ENCODE results near the gene NAA35.
A peak's percentile ranks its signal among the peaks of the same experiment; 100 is the strongest.

NAA35 gene

GRCh38 chr9:85900504-85901201 is 40.3 kb upstream of the NAA35 start:
- peak; percentile 51 for DNase-seq
- H3K36me3 ChIP-seq, result no peaks in the 10 kb centered on the region
- H3K27ac ChIP-seq, result no peak overlapping the region
- no peaks in the 10 kb centered on the region for H3K27me3 ChIP-seq (ENCODE audit: insufficient read depth, low read depth, severe bottlenecking)
- H3K4me3 ChIP-seq (ENCODE audit: low read depth, low read length), result no peak overlapping the region
- no peaks in the 10 kb centered on the region for H3K9me3 ChIP-seq (ENCODE audit: severe bottlenecking)
- TF ChIP-seq CTCF (IDR thresholded peaks at IDR 0.05; ENCODE audit: low read depth, low read length), result peak; percentile 80

GRCh38 chr9:85904975-85905374 is 36.0 kb upstream of the NAA35 start:
- H3K9me3 ChIP-seq (ENCODE audit: severe bottlenecking), result no peaks in the 10 kb centered on the region
- TF ChIP-seq CTCF (IDR thresholded peaks at IDR 0.05; ENCODE audit: low read depth, low read length), result no peak
- H3K27ac ChIP-seq, result no peak overlapping the region
- DNase-seq, result no peak
- H3K4me3 ChIP-seq (ENCODE audit: low read depth, low read length), result no peak overlapping the region
- H3K36me3 ChIP-seq, result no peaks in the 10 kb centered on the region
- no peaks in the 10 kb centered on the region for H3K27me3 ChIP-seq (ENCODE audit: insufficient read depth, low read depth, severe bottlenecking)

GRCh38 chr9:85905957-85906356 is 35.0 kb upstream of the NAA35 start:
- Histone ChIP-seq H3K4me3 (ENCODE audit: low read depth, low read length) (no peak overlapping the region), H3K27me3 (ENCODE audit: insufficient read depth, low read depth, severe bottlenecking) (no peaks in the 10 kb centered on the region), H3K36me3 (no peaks in the 10 kb centered on the region), H3K27ac (no peak overlapping the region), H3K9me3 (ENCODE audit: severe bottlenecking) (no peaks in the 10 kb centered on the region)
- TF ChIP-seq CTCF (IDR thresholded peaks at IDR 0.05; ENCODE audit: low read depth, low read length), result no peak
- DNase-seq, result no peak

GRCh38 chr9:85909390-85909789 is 31.6 kb upstream of the NAA35 start:
- Histone ChIP-seq H3K36me3 (no peaks in the 10 kb centered on the region), H3K27ac (no peak overlapping the region), H3K27me3 (ENCODE audit: insufficient read depth, low read depth, severe bottlenecking) (no peaks in the 10 kb centered on the region), H3K9me3 (ENCODE audit: severe bottlenecking) (no peaks in the 10 kb centered on the region), H3K4me3 (ENCODE audit: low read depth, low read length) (no peak overlapping the region)
- no peak for TF ChIP-seq CTCF (IDR thresholded peaks at IDR 0.05; ENCODE audit: low read depth, low read length)
- DNase-seq, result no peak

GRCh38 chr9:85914108-85914507 is 26.8 kb upstream of the NAA35 start:
- no peak for TF ChIP-seq CTCF (IDR thresholded peaks at IDR 0.05; ENCODE audit: low read depth, low read length)
- Histone ChIP-seq H3K36me3 (no peaks in the 10 kb centered on the region), H3K9me3 (ENCODE audit: severe bottlenecking) (no peaks in the 10 kb centered on the region), H3K27ac (no peak overlapping the region), H3K27me3 (ENCODE audit: insufficient read depth, low read depth, severe bottlenecking) (no peaks in the 10 kb centered on the region), H3K4me3 (ENCODE audit: low read depth, low read length) (no peak overlapping the region)
- DNase-seq, result no peak

- no peak for TF ChIP-seq CTCF (IDR thresholded peaks at IDR 0.05; ENCODE audit: low read depth, low read length)
- no peaks in the 10 kb centered on the region for H3K36me3 ChIP-seq
- DNase-seq, result no peak
- H3K27me3 ChIP-seq (ENCODE audit: insufficient read depth, low read depth, severe bottlenecking), result no peaks in the 10 kb centered on the region
- H3K9me3 ChIP-seq (ENCODE audit: severe bottlenecking), result no peaks in the 10 kb centered on the region
- H3K27ac ChIP-seq, result no peak overlapping the region
- H3K4me3 ChIP-seq (ENCODE audit: low read depth, low read length), result no peak overlapping the region
Measured at GRCh38 chr9:85917756-85918155, 23.2 kb upstream of the NAA35 start.
